Activated CD4-positive, alpha-beta T cell treated with anti-CD3 and anti-CD28 coated beads for 36 hours (primary cell): ENCODE results near the gene APP. TPM values are rescaled to one million over a fixed set of nuclear protein-coding genes. Genes with fewer than 3 reads are reported as not detected.

ENCODE experiments used
- ATAC-seq: fragments of 200-7000 bp; cut with Tn5 transposase; one replicate; pipeline ENCODE4 v1.10.0; 2021; ENCODE audit warnings: mild to moderate bottlenecking, moderate library complexity
- CTCF ChIA-PET: fragments of 350-600 bp; sonication (Branson Sonifier 250); formaldehyde crosslinking; loops from one replicate; lab custom pipeline; 2021; ENCODE audit warnings: antibody characterized with exemption; lab: Charles Lee
- POLR2A ChIA-PET: fragments of 350-600 bp; sonication (Branson Sonifier 250); formaldehyde crosslinking; loops from one replicate; lab custom pipeline; 2021; ENCODE audit warnings: antibody characterized with exemption, inconsistent platforms; lab: Charles Lee
- DNase-seq: peaks from one replicate; pipeline ENCODE4 v3.0.0-alpha.2; 2020
- H3K27ac Mint-ChIP-seq: one replicate; pipeline ENCODE4 v1.8.0; 2021; ENCODE audit warnings: mixed read lengths
- H3K27me3 Mint-ChIP-seq: one replicate; pipeline ENCODE4 v1.8.0; 2021; ENCODE audit warnings: mixed read lengths
- H3K36me3 Mint-ChIP-seq: one replicate; pipeline ENCODE4 v1.8.0; 2021; ENCODE audit warnings: low read depth, mixed read lengths
- H3K4me1 Mint-ChIP-seq: one replicate; pipeline ENCODE4 v1.8.0; 2021; ENCODE audit warnings: mixed read lengths
- H3K4me3 Mint-ChIP-seq: one replicate; pipeline ENCODE4 v1.8.0; 2021; ENCODE audit warnings: mild to moderate bottlenecking, moderate library complexity, mixed read lengths
- H3K9me3 Mint-ChIP-seq: one replicate; pipeline ENCODE4 v1.8.0; 2021; ENCODE audit warnings: low read depth, mixed read lengths
- intact Hi-C, 2 experiments: fragments of 100-400 bp; cut with DNase I in 1 of 2; cut with micrococcal nuclease in 1 of 2; formaldehyde crosslinking; loops; one replicate each; pipeline versions ENCODE4 v1.14.2 to v1.15.1; 2022 to 2024; cut with DNase I, micrococcal nuclease
- total RNA-seq, 2 experiments: library from RNA; stranded (reverse); gene quantifications; one replicate each; pipeline ENCODE4 v1.2.3, GENCODE V29; 2021

Gene APP
- total RNA-seq, 2 experiments from 2014 or later: 59.8 to 71.1 TPM

DNA sequence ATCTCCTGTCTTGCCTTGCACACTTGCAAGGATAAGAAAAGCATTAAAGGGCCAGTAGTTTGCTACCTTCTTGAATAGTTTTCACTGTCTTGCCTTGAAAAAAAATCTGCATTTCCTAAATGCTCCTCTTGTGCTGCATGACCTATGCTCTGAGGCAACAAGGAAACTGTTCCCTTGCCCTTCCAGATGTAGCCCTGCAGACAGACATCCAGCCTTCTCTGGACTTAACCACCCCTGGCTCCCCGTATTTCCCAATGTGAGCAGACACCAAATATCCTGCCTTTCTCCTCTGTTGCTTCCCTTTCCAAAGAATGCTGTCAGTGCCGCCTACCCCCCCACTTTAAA, 258.2 kb downstream of the APP start:
- Mint-ChIP-seq H3K36me3 (no peaks in the 10 kb centered on the region), H3K4me1 (no peaks in the 10 kb centered on the region), H3K27me3 (no peaks in the 10 kb centered on the region), H3K9me3 (no peaks in the 10 kb centered on the region), H3K4me3 (no peak overlapping the region), H3K27ac (no peak overlapping the region)
- ChIA-PET CTCF (interaction anchor here (0.9 to 1.0 kb wide), 3 partner anchors 8 to 27 kb away, joined by 3 read pairs; no protein-coding TSS in a partner anchor), POLR2A (no interaction called here)
- DNase-seq: no peak
- ATAC-seq: no peak
- intact Hi-C loops: no loop called here

DNA sequence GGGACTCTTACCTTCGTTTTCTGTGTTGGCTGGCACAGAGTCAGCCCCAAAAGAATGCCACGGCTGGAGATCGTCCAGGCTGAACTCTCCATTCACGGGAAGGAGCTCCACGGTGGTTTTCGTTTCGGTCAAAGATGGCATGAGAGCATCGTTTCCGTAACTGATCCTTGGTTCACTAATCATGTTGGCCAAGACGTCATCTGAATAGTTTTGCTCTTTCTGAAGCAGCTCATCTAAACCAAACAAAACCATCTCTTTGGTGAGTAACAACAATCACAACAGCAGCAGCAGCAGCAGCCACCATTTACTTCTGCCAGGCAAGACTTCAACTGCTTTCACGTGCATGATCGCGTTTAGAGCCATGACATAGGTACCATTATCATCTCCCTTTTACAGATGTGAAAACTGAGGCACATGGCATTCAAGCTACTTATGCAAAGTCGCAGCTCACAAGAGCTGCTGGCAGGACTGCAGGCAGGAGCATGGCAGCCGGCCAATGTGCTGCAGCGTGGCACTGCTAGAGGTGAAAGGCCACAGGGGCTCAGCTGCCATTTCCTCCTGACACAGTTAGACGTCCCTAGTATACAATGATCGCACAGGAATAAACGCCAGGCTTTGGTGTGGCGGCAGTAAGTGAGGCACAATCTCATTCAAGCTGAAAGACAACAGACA, 258.7 kb downstream of the APP start:
- H3K36me3 Mint-ChIP-seq: no peaks in the 10 kb centered on the region
- no peak for ATAC-seq
- H3K27me3 Mint-ChIP-seq: no peaks in the 10 kb centered on the region
- ChIA-PET CTCF (interaction anchor here (0.6 to 1.0 kb wide), 3 partner anchors 7 to 160 kb away, joined by 3 read pairs; no protein-coding TSS in a partner anchor), POLR2A (no interaction called here)
- H3K4me1 Mint-ChIP-seq: no peaks in the 10 kb centered on the region
- no peak overlapping the region for H3K4me3 Mint-ChIP-seq
- no peak overlapping the region for H3K27ac Mint-ChIP-seq
- H3K9me3 Mint-ChIP-seq: no peaks in the 10 kb centered on the region
- DNase-seq: no peak
- intact Hi-C loops: no loop called here

DNA sequence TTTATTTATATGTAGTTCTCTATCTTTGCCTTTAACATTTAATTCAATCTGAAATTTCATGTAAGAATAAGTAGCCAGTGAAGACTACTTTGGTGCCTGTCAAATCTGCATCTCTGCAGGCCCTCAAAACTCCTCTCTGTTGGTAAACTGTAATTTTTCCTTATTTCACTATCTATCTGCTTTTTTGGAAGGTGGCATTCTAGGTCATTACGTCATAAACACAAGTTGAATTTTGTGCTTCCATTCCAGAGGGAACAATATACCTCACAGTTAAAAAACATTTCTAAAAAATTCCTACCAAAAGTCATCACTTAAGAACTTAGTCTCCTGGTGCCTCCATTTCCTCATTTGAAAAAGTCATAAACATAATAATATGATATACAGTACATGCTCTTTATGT, 259.8 kb downstream of the APP start:
- Mint-ChIP-seq H3K27ac (no peak overlapping the region), H3K27me3 (no peaks in the 10 kb centered on the region), H3K9me3 (no peaks in the 10 kb centered on the region), H3K36me3 (no peaks in the 10 kb centered on the region), H3K4me1 (no peaks in the 10 kb centered on the region), H3K4me3 (no peak overlapping the region)
- ChIA-PET POLR2A (no interaction called here), CTCF (no interaction called here)
- DNase-seq (no peak), ATAC-seq (no peak)
- intact Hi-C loops: no loop called here

- POLR2A ChIA-PET: no interaction called here
- no peak overlapping the region for H3K4me3 Mint-ChIP-seq
- H3K4me1 Mint-ChIP-seq: no peaks in the 10 kb centered on the region
- no peak for ATAC-seq
- no peaks in the 10 kb centered on the region for H3K9me3 Mint-ChIP-seq
- intact Hi-C loops: no loop called here
- H3K27ac Mint-ChIP-seq: no peak overlapping the region
- no peaks in the 10 kb centered on the region for H3K27me3 Mint-ChIP-seq
- no peaks in the 10 kb centered on the region for H3K36me3 Mint-ChIP-seq
- no peak for DNase-seq
- CTCF ChIA-PET: no interaction called here
Observed at GRCh38 chr21:25909341-25909740, 261.2 kb downstream of the APP start.

DNA sequence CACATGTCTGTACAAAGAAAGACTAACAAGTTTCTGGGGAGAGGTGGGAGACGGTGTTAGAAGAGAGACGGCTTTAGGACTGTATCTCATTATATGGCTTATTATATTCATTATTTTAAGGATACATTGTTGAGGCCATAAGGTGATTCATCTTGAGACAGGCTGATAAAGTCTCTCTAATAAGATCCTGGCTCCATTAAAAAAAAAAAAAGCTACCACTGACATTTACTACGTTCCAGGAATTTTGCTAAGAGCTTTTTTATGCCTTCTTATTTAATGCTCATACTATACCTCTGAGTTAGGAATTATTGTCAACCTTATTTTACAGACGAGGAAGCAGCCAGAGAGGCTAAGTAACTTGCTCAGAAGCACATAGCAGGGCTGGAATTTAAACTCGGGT, 262.1 kb downstream of the APP start:
- Mint-ChIP-seq H3K36me3 (no peaks in the 10 kb centered on the region), H3K27me3 (no peaks in the 10 kb centered on the region), H3K4me1 (no peaks in the 10 kb centered on the region), H3K9me3 (no peaks in the 10 kb centered on the region), H3K27ac (no peak overlapping the region), H3K4me3 (no peak overlapping the region)
- no peak for DNase-seq
- ChIA-PET CTCF (interaction anchor here (0.7 kb wide), 1 partner anchor 15 kb away, joined by 3 read pairs; no protein-coding TSS in a partner anchor), POLR2A (interaction anchor here (0.6 kb wide), 1 partner anchor 153 kb away, joined by 4 read pairs; no protein-coding TSS in a partner anchor)
- intact Hi-C loops: no loop called here
- no peak for ATAC-seq

DNA sequence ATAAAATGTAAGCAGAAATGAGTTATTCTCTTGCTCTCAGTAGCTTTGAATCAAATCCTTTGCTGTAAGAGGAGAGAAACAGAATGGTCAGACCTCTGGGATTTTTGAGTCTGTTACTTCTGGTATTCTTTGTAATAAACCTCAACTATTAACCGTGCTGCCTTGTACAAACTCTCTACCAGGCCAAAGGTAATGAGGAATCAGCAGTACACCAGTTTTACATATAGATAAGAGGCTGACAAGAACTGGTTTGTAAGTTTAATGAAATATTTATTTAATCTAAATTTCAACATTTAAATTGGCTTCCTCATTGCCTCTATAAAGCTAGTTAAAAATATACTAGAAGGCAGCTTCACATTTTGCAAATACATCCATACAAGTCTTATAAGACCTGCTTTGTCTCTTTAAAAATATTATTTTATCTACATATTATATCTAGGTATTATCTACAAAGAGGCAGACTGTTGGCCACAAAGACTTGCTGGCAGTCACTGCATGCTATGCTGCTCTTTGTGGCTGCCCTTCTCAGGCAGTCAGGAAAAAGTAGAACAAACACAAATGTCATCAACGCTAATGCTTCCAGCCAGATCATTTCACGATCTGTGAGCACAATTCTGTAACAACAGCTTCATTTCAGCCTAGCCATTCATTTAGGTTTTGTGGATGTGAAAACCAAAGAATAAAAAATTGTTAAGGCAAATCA, 262.8 kb downstream of the APP start:
- H3K27me3 Mint-ChIP-seq: no peaks in the 10 kb centered on the region
- DNase-seq (no peak), ATAC-seq (no peak)
- no peaks in the 10 kb centered on the region for H3K36me3 Mint-ChIP-seq
- POLR2A ChIA-PET: no interaction called here
- no peak overlapping the region for H3K4me3 Mint-ChIP-seq
- CTCF ChIA-PET: interaction anchor here (0.7 to 1.6 kb wide), 3 partner anchors 11 to 14 kb away, joined by 3 to 9 read pairs (median 3); no protein-coding TSS in a partner anchor
- H3K27ac Mint-ChIP-seq: no peak overlapping the region
- no peaks in the 10 kb centered on the region for H3K9me3 Mint-ChIP-seq
- H3K4me1 Mint-ChIP-seq: no peaks in the 10 kb centered on the region
- intact Hi-C loops: no loop called here

DNA sequence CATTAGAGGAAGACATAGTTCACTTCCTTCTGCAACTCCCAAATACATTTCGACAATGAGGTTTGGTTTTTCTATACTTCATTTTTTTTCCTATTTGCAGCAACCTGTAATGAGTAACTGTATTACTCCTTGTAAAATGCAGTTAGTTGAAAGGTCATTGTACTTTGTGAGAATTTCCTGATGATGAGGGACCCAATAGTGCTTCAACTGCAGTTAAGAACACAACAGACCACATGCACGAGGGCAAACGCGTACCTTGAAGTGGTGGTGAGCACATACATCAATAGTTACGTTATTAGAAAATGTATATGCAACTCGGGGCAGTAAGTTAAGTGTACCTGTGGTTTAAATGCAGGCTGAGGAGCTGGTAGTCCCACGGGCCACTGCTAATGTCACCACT, 264.0 kb downstream of the APP start:
- ChIA-PET POLR2A (no interaction called here), CTCF (interaction anchor here (1.1 to 1.6 kb wide), 2 partner anchors 10 to 22 kb away, joined by 3 to 9 read pairs; no protein-coding TSS in a partner anchor)
- no peaks in the 10 kb centered on the region for H3K36me3 Mint-ChIP-seq
- H3K4me3 Mint-ChIP-seq: no peak overlapping the region
- no peaks in the 10 kb centered on the region for H3K27me3 Mint-ChIP-seq
- intact Hi-C loops: no loop called here
- ATAC-seq (no peak), DNase-seq (no peak)
- H3K27ac Mint-ChIP-seq: no peak overlapping the region
- H3K4me1 Mint-ChIP-seq: no peaks in the 10 kb centered on the region
- H3K9me3 Mint-ChIP-seq: no peaks in the 10 kb centered on the region

DNA sequence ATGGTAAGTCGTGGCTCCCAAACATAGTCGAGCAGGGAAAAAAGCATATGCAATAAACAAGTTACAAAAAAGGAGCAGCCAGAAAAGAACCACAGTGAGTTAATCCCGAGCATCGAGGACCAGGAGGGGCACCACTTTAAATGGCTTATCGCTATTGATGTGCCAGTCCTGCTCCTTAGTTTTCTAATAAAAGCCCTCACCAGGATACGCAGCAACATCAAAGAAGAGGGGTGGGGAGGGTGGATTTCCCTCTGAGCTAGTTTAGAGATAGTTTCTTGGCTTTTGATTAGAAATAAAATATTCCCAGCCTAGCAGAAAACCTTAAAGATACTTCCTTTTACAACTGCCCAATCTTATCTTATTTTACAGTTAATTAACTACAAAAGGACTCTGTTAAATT, 265.4 kb downstream of the APP start:
- ATAC-seq: no peak
- H3K27me3 Mint-ChIP-seq: no peaks in the 10 kb centered on the region
- no peak for DNase-seq
- H3K4me1 Mint-ChIP-seq: no peaks in the 10 kb centered on the region
- intact Hi-C loops: no loop called here
- H3K4me3 Mint-ChIP-seq: no peak overlapping the region
- H3K9me3 Mint-ChIP-seq: no peaks in the 10 kb centered on the region
- ChIA-PET CTCF (interaction anchor here (0.8 kb wide), 1 partner anchor 7 kb away, joined by 3 read pairs; no protein-coding TSS in a partner anchor), POLR2A (no interaction called here)
- no peaks in the 10 kb centered on the region for H3K36me3 Mint-ChIP-seq
- no peak overlapping the region for H3K27ac Mint-ChIP-seq

DNA sequence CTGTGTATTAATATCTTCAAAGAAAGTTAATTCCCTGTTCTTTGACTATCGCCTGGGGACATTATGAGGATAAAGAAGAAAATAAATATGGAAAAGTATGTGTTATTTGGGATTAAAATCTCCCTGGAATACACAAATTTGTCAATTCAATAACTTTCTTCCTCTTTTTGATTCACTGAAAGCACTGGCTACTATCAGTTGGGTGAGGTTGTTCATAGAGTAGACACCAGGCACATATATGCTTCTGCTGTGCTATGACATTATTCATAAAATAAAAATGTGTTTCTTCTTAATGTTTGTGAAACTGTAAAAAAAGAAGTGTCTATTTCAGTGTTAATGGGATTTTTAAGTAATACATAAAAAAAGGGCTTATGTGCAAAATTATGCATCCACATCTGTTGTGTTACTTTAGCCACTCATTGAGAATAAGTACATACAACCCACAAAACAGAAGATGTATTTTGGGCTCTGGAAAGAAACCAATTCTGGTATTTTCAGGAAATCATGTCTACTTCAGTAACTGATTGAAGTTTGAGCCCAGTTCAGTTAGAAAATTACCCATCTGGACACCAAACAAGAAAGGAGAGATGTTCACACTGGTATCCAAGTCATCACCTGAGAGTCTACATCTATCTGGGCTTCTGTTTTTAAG, 266.4 kb downstream of the APP start:
- no peaks in the 10 kb centered on the region for H3K27me3 Mint-ChIP-seq
- DNase-seq (no peak), ATAC-seq (no peak)
- no peaks in the 10 kb centered on the region for H3K9me3 Mint-ChIP-seq
- ChIA-PET POLR2A (no interaction called here), CTCF (interaction anchor here (0.8 kb wide), 1 partner anchor 8 kb away, joined by 3 read pairs; no protein-coding TSS in a partner anchor)
- no peaks in the 10 kb centered on the region for H3K4me1 Mint-ChIP-seq
- H3K27ac Mint-ChIP-seq: no peak overlapping the region
- no peaks in the 10 kb centered on the region for H3K36me3 Mint-ChIP-seq
- intact Hi-C loops: no loop called here
- H3K4me3 Mint-ChIP-seq: no peak overlapping the region

- no peak overlapping the region for H3K27ac Mint-ChIP-seq
- ChIA-PET POLR2A (no interaction called here), CTCF (no interaction called here)
- no peaks in the 10 kb centered on the region for H3K36me3 Mint-ChIP-seq
- H3K9me3 Mint-ChIP-seq: no peaks in the 10 kb centered on the region
- DNase-seq: no peak
- intact Hi-C loops: no loop called here
- H3K4me3 Mint-ChIP-seq: no peak overlapping the region
- no peak for ATAC-seq
- H3K27me3 Mint-ChIP-seq: no peaks in the 10 kb centered on the region
- no peaks in the 10 kb centered on the region for H3K4me1 Mint-ChIP-seq
Observed at GRCh38 chr21:25903607-25904006, 267.0 kb downstream of the APP start.

DNA sequence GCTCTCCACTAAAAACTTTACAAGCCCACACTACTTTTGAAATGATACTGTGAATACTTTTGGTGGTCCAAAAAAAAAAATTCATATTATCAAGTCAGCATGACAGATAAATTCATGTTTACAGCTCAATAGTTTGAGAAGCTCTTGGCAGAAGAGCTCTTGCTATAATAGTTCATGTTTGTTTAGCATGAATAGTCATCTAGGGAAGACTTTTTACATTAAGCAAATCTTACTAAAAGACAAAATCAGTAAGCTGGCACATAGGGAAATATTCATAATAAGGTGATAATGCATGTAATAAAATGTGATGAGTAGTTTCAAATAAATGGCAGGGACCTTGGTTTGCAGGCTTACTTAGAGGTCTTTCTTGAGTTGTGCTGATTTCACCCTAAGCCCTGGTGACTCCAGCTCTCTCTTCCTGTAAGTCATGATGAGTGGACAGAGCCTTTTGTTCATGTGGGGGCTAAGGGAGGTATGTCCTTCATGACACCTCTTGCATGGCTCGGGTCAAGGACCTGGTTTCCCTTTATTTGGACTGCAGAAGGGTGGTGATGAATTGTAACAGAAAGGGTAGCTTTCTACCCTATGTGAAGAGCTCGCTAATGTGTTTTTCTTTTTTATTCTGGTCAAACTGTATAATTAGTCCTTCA, 269.1 kb downstream of the APP start:
- intact Hi-C loops: no loop called here
- DNase-seq (no peak), ATAC-seq (no peak)
- no peaks in the 10 kb centered on the region for H3K9me3 Mint-ChIP-seq
- H3K27me3 Mint-ChIP-seq: no peaks in the 10 kb centered on the region
- CTCF ChIA-PET: interaction anchor here (0.7 to 1.5 kb wide), 3 partner anchors 37 to 179 kb away, joined by 3 read pairs; no protein-coding TSS in a partner anchor
- no peak overlapping the region for H3K4me3 Mint-ChIP-seq
- H3K4me1 Mint-ChIP-seq: peaks cover 4% of the 10 kb centered on the region
- POLR2A ChIA-PET: no interaction called here
- no peak overlapping the region for H3K27ac Mint-ChIP-seq
- peaks cover under 1% of the 10 kb centered on the region for H3K36me3 Mint-ChIP-seq
